Suprapubic skin (tissue), 3 donors: ENCODE data around the gene ZNF423.

Source experiments
- CTCF ChIP-seq, 2 donors: fragments of 200-600 bp in 1 of 2; fragments of 450-650 bp in 1 of 2; sonication (generic) in 1 of 2; IDR thresholded peaks; one replicate each; pipeline ENCODE4 v1.5.1; 2016 to 2019; ENCODE audit warnings: antibody characterized with exemption in 2 of 2, mild to moderate bottlenecking in 1 of 2, moderate library complexity in 1 of 2
- POLR2AphosphoS5 ChIP-seq, 3 donors: sonication (generic); formaldehyde crosslinking; IDR thresholded peaks; one replicate each; pipeline ENCODE4 v1.6.1; 2017; ENCODE audit warnings: antibody characterized with exemption in 3 of 3

- TF ChIP-seq CTCF (IDR thresholded peaks at IDR 0.05) (no peak), POLR2AphosphoS5 (IDR thresholded peaks at IDR 0.05) (no peak)
Observed at GRCh38 chr16:49576941-49577340, 279.0 kb downstream of the ZNF423 start.
